HG02571 (cell line): Measurements from ENCODE around the gene CHST7.

Source experiments
- ATAC-seq: cut with Tn5 transposase; IDR thresholded peaks from one replicate; pipeline ENCODE4 v1.9.1; 2021; ENCODE audit warnings: mild to moderate bottlenecking, moderate library complexity; ENCODE audit not compliant: unreplicated experiment

Gene CHST7

GRCh38 chrX:46572340-46572936, 1.1 kb upstream of the CHST7 start:
- no peak for ATAC-seq

- ATAC-seq = peak; percentile 28
Observed at GRCh38 chrX:46573892-46574773, 568 bp downstream of the CHST7 start.

- no peak for ATAC-seq
Observed at GRCh38 chrX:46574774-46575381, 1.3 kb downstream of the CHST7 start.

DNA sequence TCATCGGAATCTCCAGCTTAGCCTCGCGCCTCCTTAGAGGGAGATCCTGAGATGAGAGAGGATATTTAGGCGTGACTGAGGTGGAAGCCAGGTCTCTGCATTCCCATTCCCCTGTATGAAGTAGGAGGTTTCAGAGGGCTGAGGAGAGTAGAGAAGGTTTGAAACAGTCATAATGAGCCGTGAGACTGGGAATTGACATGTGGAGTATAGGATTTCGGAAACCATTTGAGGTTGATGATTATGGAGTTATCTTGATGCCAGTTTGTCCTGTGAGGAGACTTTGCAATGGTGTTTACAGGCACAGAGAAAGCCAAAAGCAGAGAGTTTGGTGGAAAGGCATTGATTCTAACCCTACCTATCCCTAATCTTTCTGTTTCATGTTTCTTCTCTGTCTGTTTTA, 2.0 kb downstream of the CHST7 start:
- ATAC-seq = no peak

DNA sequence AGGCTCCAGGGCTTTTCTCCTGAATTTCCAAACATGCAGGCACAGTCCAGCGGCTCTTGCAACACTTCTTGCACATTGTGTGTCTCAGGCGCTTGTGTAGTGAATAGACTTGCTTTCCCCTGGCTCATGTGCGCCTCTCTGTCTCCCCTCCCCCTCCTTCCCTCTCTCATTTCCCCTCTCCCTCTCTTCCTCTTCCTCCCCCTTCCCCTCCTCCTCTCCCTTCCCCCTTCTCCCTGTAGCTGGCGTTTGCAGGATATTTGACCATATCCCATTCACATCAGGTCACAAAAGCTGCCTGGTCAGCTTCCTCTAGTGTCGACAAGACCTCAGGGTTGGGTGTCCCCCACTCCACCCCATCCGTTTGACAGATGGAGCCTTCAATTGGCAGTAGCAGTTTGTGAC, 2.4 kb downstream of the CHST7 start:
- ATAC-seq = no peak

DNA sequence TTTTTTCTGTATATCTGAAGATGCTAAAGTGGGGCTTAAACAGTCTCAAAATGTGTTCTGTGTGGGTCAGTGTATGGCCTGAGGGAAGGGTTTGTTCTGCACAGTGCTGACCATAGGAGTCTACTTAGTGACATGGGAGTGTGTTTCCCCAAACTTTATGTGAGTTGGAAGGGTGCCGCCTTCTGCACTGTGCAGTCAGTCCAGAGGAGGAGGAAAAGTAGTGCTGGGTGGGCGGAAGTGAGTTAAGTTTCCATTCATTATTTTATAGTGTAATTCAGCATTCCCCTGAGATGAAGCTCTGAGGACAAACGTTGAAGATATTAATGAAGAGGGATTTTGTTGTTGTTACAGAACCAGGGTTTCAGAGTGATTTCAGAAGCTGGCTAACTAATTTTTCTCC, 2.9 kb downstream of the CHST7 start:
- no peak for ATAC-seq

DNA sequence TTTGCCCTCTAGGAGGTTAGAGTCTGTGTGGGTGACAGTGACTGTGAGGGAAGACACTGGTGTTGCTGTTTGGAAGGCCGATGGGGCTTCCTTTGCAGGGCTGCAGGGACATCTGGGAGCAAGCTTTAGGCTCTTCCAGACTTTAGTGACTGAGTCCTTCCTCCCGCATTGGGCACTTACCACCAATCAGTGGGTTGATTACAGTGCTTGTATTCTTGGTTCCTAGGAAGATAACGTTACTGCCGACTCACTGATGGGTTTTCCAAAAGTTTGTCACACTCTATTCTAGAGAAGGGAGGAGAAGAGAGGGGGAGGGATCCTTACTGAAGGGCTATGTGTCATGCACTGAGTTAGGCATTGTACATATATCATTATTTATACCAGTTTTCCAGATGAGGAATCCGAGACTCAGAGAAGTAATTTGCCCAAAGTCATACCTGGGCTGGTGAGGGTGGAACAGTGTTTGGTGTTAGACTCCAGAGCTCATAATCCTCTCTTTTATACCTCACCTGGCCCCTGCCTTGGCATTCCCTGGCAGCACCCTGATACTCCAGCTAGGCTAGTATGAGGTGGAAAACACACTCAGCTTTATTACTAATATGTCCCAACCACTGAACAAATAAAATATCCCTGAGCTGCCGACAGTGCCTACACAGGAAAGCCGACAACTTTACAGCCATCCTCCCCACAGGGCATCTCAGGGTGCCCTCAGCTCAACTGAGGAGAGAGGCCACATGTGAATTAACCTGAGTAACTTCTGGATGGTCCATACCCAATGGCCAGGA, 3.8 kb downstream of the CHST7 start:
- ATAC-seq = no peak

GRCh38 chrX:46579250-46579649, 5.7 kb downstream of the CHST7 start:
- ATAC-seq = no peak

- ATAC-seq = no peak
Observed at GRCh38 chrX:46580613-46581012, 7.0 kb downstream of the CHST7 start.

GRCh38 chrX:46582325-46582724, 8.8 kb downstream of the CHST7 start:
- ATAC-seq = no peak

GRCh38 chrX:46582966-46583365, 9.4 kb downstream of the CHST7 start:
- ATAC-seq = no peak

- no peak for ATAC-seq
Observed at GRCh38 chrX:46584736-46585135, 11.2 kb downstream of the CHST7 start.

DNA sequence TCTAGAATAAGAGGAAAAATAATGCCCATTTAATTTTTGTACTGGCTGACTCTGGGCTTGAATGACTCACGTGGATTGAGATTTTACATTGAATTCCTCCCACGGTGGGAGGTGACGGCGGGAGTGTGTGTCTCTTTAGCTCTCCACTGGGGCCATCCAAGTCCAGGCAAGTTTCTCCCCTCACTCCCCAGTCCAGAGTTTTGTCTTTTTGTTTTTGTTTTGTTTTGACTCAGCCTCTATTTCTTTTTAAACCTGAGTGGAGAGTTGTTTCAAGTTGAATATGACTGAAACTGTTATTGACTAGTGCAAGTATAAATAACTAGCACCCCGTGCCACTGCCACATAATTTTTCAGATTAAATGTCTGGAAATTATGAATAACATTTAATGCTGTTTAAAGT, 13.6 kb downstream of the CHST7 start:
- ATAC-seq = peak; percentile 56

- ATAC-seq = no peak
Observed at GRCh38 chrX:46587753-46588171, 14.2 kb downstream of the CHST7 start.

GRCh38 chrX:46588263-46588662, 14.7 kb downstream of the CHST7 start:
- ATAC-seq = no peak

- ATAC-seq = no peak
Observed at GRCh38 chrX:46589977-46590723, 16.6 kb downstream of the CHST7 start.

DNA sequence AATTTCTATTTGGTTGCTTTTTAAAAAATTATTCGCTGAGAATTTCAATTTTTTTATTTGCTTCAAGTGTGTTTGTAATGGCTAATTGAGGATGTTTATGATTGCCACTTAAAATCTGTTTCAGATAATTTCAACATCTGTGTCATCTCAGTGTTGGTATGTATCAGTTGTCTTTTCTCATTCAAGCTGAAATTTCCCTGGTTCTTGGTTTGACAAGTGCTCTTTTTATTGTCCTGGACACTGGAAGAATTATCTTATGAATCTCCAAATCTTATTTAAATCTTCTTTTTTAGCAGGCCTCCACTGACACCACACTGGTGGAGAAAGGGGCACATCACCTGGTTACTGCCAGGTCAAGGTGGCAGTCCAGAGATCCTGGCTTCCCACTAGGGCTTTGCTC, 21.5 kb downstream of the CHST7 start:
- no peak for ATAC-seq

GRCh38 chrX:46597208-46597607, 23.6 kb downstream of the CHST7 start:
- ATAC-seq = no peak

- ATAC-seq = no peak
Observed at GRCh38 chrX:46597771-46598170, 24.2 kb downstream of the CHST7 start.

GRCh38 chrX:46599051-46599560, 25.5 kb downstream of the CHST7 start:
- no peak for ATAC-seq
